ENCODE measurements around the gene SCN1A. TPM values are rescaled to one million over a fixed set of nuclear protein-coding genes. Genes with fewer than 3 reads are reported as not detected.

The SCN1A gene
- total and polyA plus RNA-seq, 2 of the 4 experiments (the other 2 are of a cell fraction), result under 0.01 TPM; not detected in 1

DNA sequence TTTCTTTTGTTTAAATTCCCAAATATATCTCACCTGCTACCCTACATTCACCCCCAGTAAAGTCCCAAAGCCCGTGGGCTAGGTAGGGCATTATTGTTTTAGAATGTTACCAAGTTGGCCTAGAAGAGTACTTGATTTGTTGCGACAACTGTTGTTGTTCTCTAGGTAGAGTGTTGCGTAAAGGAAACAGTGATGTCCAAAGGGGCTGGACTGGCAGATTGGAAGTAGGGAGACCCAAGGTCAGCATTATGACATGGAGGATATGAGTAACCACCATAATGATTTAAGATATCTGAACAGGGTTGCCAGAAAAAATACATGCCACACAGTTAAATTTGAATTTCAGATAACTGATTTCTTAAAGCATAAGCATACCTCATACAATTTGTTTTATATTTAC lies 39.2 kb downstream of the SCN1A start:
- no peak overlapping the region for H3K4ac ChIP-seq (ENCODE audit: low read depth, low read length)
- H2BK120ac ChIP-seq (ENCODE audit: low read depth, low read length), result no peak overlapping the region
- H2BK15ac ChIP-seq (ENCODE audit: low read depth, low read length), result no peak overlapping the region
- no peaks in the 10 kb centered on the region for H3K9me3 ChIP-seq (ENCODE audit: control insufficient read depth, insufficient read depth, low read length)
- no peak overlapping the region for H3K18ac ChIP-seq (ENCODE audit: low read depth, low read length)
- DNase-seq, result peak; percentile 60
- ChIA-PET POLR2A (ENCODE audit: unreplicated experiment) (no interaction called here), CTCF (no interaction called here)
- H2AK9ac ChIP-seq (replicated peaks; ENCODE audit: low read depth, low read length, poor library complexity), result no peak overlapping the region
- H3K4me3 ChIP-seq (ENCODE audit: insufficient read depth, low read depth, low read length), result no peak overlapping the region
- no peak overlapping the region for H2BK20ac ChIP-seq (ENCODE audit: low read depth, low read length)
- intact Hi-C loops (cut with micrococcal nuclease), result no loop called here
- peaks cover 3% of the 10 kb centered on the region for H3K4me1 ChIP-seq (ENCODE audit: control insufficient read depth, insufficient read depth, low read length)
- BruUV-seq (replicated peaks), result no TSS peak
- H3K56ac ChIP-seq (ENCODE audit: extremely low read depth, insufficient read depth, low read length), result no peak overlapping the region
- no peak overlapping the region for H4K5ac ChIP-seq (ENCODE audit: low read depth, low read length)
- no peaks in the 10 kb centered on the region for H3K36me3 ChIP-seq (ENCODE audit: control insufficient read depth, insufficient read depth, low read length)
- H2AK5ac ChIP-seq (ENCODE audit: low read depth, low read length), result no peak overlapping the region
- H3K14ac ChIP-seq (replicated peaks; ENCODE audit: low read depth, low read length), result no peak overlapping the region
- no peaks in the 10 kb centered on the region for H3K79me1 ChIP-seq (ENCODE audit: low read depth in 1 of 2, low read length in 2 of 2)
- no peak overlapping the region for H3K23ac ChIP-seq (ENCODE audit: low read depth, low read length)
- H4K91ac ChIP-seq (ENCODE audit: insufficient read depth, low read depth, low read length), result no peak overlapping the region
- H3K4me2 ChIP-seq (ENCODE audit: low read depth, low read length), result no peak overlapping the region
- H2AFZ ChIP-seq (replicated peaks; ENCODE audit: low read length, poor library complexity), result no peak overlapping the region
- TF ChIP-seq CEBPB (IDR thresholded peaks at IDR 0.05; ENCODE audit: low read depth, low read length), result peak; percentile 78
- TF ChIP-seq, protein P1, sequence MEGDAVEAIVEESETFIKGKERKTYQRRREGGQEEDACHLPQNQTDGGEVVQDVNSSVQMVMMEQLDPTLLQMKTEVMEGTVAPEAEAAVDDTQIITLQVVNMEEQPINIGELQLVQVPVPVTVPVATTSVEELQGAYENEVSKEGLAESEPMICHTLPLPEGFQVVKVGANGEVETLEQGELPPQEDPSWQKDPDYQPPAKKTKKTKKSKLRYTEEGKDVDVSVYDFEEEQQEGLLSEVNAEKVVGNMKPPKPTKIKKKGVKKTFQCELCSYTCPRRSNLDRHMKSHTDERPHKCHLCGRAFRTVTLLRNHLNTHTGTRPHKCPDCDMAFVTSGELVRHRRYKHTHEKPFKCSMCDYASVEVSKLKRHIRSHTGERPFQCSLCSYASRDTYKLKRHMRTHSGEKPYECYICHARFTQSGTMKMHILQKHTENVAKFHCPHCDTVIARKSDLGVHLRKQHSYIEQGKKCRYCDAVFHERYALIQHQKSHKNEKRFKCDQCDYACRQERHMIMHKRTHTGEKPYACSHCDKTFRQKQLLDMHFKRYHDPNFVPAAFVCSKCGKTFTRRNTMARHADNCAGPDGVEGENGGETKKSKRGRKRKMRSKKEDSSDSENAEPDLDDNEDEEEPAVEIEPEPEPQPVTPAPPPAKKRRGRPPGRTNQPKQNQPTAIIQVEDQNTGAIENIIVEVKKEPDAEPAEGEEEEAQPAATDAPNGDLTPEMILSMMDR (conservative IDR thresholded peaks at IDR 0.05; ENCODE audit: low read depth, low read length), result no peak
- TF ChIP-seq MXI1 (IDR thresholded peaks at IDR 0.05; ENCODE audit: borderline replicate concordance, low read depth, low read length), result no peak
- TF ChIP-seq, protein P2, sequence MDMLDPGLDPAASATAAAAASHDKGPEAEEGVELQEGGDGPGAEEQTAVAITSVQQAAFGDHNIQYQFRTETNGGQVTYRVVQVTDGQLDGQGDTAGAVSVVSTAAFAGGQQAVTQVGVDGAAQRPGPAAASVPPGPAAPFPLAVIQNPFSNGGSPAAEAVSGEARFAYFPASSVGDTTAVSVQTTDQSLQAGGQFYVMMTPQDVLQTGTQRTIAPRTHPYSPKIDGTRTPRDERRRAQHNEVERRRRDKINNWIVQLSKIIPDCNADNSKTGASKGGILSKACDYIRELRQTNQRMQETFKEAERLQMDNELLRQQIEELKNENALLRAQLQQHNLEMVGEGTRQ (IDR thresholded peaks at IDR 0.05; ENCODE audit: low read depth, low read length), result no peak
- H4K20me1 ChIP-seq (ENCODE audit: insufficient read depth, low read length), result no peaks in the 10 kb centered on the region
- in situ Hi-C loops (cut with MboI; ENCODE audit: low sequenced_read_pairs), result no loop called here
- no peak for ATAC-seq (ENCODE audit: low read depth)
- WGBS, 2 experiments (ENCODE audit: extremely low coverage in 2 of 2, insufficient read length in 1 of 2), result 80% methylated on average over 1 of the region's 3 CpGs; no CpG with 5 or more reads in 1 of the 2 experiments
- no peak overlapping the region for H3K9ac ChIP-seq (ENCODE audit: low read depth, low read length)
- no peak overlapping the region for H4K8ac ChIP-seq (ENCODE audit: low read depth in 2 of 2, low read length in 2 of 2)
- no peaks in the 10 kb centered on the region for H3K9me1 ChIP-seq (ENCODE audit: insufficient read depth, low read length)
- no peaks in the 10 kb centered on the region for H3K27me3 ChIP-seq (ENCODE audit: control insufficient read depth, insufficient read depth, low read length)
- H2BK5ac ChIP-seq (ENCODE audit: low read depth, low read length, poor library complexity, severe bottlenecking), result no peak overlapping the region
- dilution Hi-C loops (cut with HindIII; ENCODE audit: low sequenced_read_pairs, unreplicated experiment), result no loop called here
- no peak overlapping the region for H3K27ac ChIP-seq (ENCODE audit: insufficient read depth, low read length)
